MM.1S (cell line): ENCODE data around the gene LRMDA.

Experiments
- EZH2 ChIP-seq: fragments of 300-600 bp; sonication (generic); optimal IDR thresholded peaks from 2 replicates; pipeline ENCODE3; 2017; ENCODE audit warnings: low read depth, mild to moderate bottlenecking, antibody characterized with exemption, low read length, mixed read lengths
- EZH2phosphoT487 ChIP-seq: fragments of 300-600 bp; sonication (generic); IDR thresholded peaks from 2 replicates; pipeline ENCODE4 v1.6.1; 2018; ENCODE audit warnings: antibody characterized with exemption, low read length
- TF ChIP-seq, protein P1 (sequence below): fragments of 300-600 bp; sonication (generic); IDR thresholded peaks from 2 replicates; pipeline ENCODE4 v1.5.1; 2016; ENCODE audit warnings: antibody characterized with exemption, low read length, mixed read lengths

DNA sequence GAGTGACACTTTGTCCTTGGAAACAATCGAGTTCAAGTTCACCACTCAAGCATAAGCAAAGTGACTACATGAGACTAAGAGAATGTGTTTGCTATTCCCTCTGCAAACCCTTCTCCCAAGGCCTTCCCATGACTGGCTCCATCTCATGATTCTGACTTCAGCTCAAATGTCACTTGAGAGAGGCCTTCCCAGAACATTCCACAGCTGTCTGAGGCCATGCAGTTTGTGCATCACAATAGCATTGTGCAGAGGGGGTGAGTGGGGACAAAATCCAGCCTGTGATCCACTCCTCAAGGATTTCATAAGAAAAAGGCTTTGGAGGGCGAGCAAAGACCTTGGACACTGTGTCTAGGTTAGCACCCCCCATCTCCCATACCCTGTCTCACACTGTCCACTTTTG, 6.9 kb upstream of the LRMDA start:
- TF ChIP-seq, protein P1, sequence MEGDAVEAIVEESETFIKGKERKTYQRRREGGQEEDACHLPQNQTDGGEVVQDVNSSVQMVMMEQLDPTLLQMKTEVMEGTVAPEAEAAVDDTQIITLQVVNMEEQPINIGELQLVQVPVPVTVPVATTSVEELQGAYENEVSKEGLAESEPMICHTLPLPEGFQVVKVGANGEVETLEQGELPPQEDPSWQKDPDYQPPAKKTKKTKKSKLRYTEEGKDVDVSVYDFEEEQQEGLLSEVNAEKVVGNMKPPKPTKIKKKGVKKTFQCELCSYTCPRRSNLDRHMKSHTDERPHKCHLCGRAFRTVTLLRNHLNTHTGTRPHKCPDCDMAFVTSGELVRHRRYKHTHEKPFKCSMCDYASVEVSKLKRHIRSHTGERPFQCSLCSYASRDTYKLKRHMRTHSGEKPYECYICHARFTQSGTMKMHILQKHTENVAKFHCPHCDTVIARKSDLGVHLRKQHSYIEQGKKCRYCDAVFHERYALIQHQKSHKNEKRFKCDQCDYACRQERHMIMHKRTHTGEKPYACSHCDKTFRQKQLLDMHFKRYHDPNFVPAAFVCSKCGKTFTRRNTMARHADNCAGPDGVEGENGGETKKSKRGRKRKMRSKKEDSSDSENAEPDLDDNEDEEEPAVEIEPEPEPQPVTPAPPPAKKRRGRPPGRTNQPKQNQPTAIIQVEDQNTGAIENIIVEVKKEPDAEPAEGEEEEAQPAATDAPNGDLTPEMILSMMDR: no peak
- TF ChIP-seq EZH2: no peak
- TF ChIP-seq EZH2phosphoT487: no peak
